Measurements from ENCODE around the gene KAT2A. TPM values are rescaled to one million over a fixed set of nuclear protein-coding genes. Genes with fewer than 3 reads are reported as not detected.
A peak's percentile ranks its signal among the peaks of the same experiment; 100 is the strongest.

The KAT2A gene
- total and polyA plus RNA-seq, 9 of the 15 experiments (the other 6 are each of a cell fraction or from before 2014, with no cell fraction given) = 1.5 to 80.4 (median 31.9) TPM

DNA sequence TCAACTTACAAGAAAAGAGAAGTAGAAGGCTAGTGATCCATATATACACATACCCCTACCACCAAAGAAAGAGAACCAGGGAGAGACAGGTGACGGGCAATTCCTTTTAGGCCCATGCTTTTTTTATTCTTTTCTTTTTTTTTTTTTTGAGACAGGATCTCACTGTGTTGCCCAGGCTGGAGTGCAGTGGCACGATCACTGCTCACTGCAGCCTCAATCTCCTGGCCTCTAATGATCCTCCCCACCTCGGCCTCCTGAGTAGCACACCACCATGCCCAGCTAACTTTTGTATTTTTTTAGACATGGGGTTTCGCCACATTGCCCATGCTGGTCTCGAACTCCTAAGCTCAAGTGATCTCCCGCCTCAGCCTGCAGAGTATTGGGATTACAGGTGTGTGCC is 6.2 kb upstream of the KAT2A start:
- WGBS (ENCODE audit: insufficient coverage, low coverage, missing lambda C conversion rate) = 95% methylated on average over 6 of the region's 6 CpGs
- no peak overlapping the region for H3K4me2 ChIP-seq (ENCODE audit: insufficient read depth, low read length)
- no peak overlapping the region for H3K27ac ChIP-seq (ENCODE audit: extremely low read depth, low read depth, low read length)
- no peaks in the 10 kb centered on the region for H3K9me3 ChIP-seq (replicated peaks; ENCODE audit: control insufficient read depth, insufficient read depth, low read depth, low read length)
- no peak overlapping the region for H2AFZ ChIP-seq (ENCODE audit: low read depth, low read length)
- no peaks in the 10 kb centered on the region for H3K9me1 ChIP-seq (ENCODE audit: control insufficient read depth, insufficient read depth, low read length)
- FAIRE-seq (no peak), ATAC-seq (no peak), DNase-seq (ENCODE audit: extremely low read depth in 1 of 4, low spot score in 3 of 4) (no peak)
- intact Hi-C loops (cut with micrococcal nuclease) = no loop called here
- TF ChIP-seq LARP7 (IDR thresholded peaks at IDR 0.05) = no peak
- peak; percentile 70 for TF ChIP-seq ZNF121 (CRISPR knock-in tag; conservative IDR thresholded peaks at IDR 0.05)
- in situ Hi-C loops (cut with MboI) = no loop called here
- CTCF ChIA-PET (ENCODE audit: low intra/inter-chr PET ratio) = interaction anchor here (0.6 kb wide), 1 partner anchor 25 kb away, joined by 3 read pairs; no protein-coding TSS in a partner anchor
- H3K4me1 ChIP-seq (replicated peaks in 1 of 2; ENCODE audit: control insufficient read depth in 2 of 2, insufficient read depth in 2 of 2, low read length in 2 of 2) = peaks cover 0 to 8% of the 10 kb centered on the region in 2 experiments; a peak in 2 of 5 replicates
- H4K20me1 ChIP-seq (replicated peaks; ENCODE audit: control insufficient read depth, insufficient read depth, low read length) = 0 out of 2 replicates have a peak, but pooled peaks cover 3% of the 10 kb centered on the region
- POLR2A ChIA-PET = interaction anchor here (1.9 kb wide), 1 partner anchor 11 kb away, joined by 6 read pairs; no protein-coding TSS in a partner anchor
- H3K27me3 ChIP-seq (ENCODE audit: control insufficient read depth in 2 of 2, insufficient read depth in 2 of 2, low read length in 2 of 2) = no peaks in the 10 kb centered on the region
- H3K79me2 ChIP-seq (ENCODE audit: control insufficient read depth, insufficient read depth, low read length) = peaks cover 19% of the 10 kb centered on the region; the same call in 2 of the 3 replicates
- BruUV-seq (replicated peaks) = no TSS peak
- H3K4me3 ChIP-seq = no peak overlapping the region
- no peak overlapping the region for H3K9ac ChIP-seq (ENCODE audit: insufficient read depth in 1 of 2, low read depth in 2 of 2, low read length in 2 of 2)
- H3K36me3 ChIP-seq (ENCODE audit: control insufficient read depth, insufficient read depth, low read length) = peaks cover 81% of the 10 kb centered on the region

GRCh38 chr17:42126836-42127235 is 5.7 kb upstream of the KAT2A start:
- peaks cover 0 to 14% of the 10 kb centered on the region in 2 experiments; a peak in 2 of 5 replicates for H3K4me1 ChIP-seq (replicated peaks in 1 of 2; ENCODE audit: control insufficient read depth in 2 of 2, insufficient read depth in 2 of 2, low read length in 2 of 2)
- peaks cover 76% of the 10 kb centered on the region for H3K36me3 ChIP-seq (ENCODE audit: control insufficient read depth, insufficient read depth, low read length)
- in situ Hi-C loops (cut with MboI) = no loop called here
- no peak overlapping the region for H3K9ac ChIP-seq (ENCODE audit: insufficient read depth in 1 of 2, low read depth in 2 of 2, low read length in 2 of 2)
- 73% methylated on average over 3 of the region's 3 CpGs for WGBS (ENCODE audit: insufficient coverage, low coverage, missing lambda C conversion rate)
- H3K27ac ChIP-seq (ENCODE audit: extremely low read depth, low read depth, low read length) = no peak overlapping the region
- ChIA-PET POLR2A (no interaction called here), CTCF (ENCODE audit: low intra/inter-chr PET ratio) (no interaction called here)
- no peak overlapping the region for H2AFZ ChIP-seq (ENCODE audit: low read depth, low read length)
- H3K4me2 ChIP-seq (ENCODE audit: insufficient read depth, low read length) = no peak overlapping the region
- 0 out of 2 replicates have a peak, but pooled peaks cover 2% of the 10 kb centered on the region for H4K20me1 ChIP-seq (replicated peaks; ENCODE audit: control insufficient read depth, insufficient read depth, low read length)
- ATAC-seq (no peak), DNase-seq (ENCODE audit: extremely low read depth in 1 of 4, low spot score in 3 of 4) (no peak), FAIRE-seq (no peak)
- H3K9me1 ChIP-seq (ENCODE audit: control insufficient read depth, insufficient read depth, low read length) = peaks cover 3% of the 10 kb centered on the region
- intact Hi-C loops (cut with micrococcal nuclease) = no loop called here
- no peaks in the 10 kb centered on the region for H3K27me3 ChIP-seq (ENCODE audit: control insufficient read depth in 2 of 2, insufficient read depth in 2 of 2, low read length in 2 of 2)
- no peak overlapping the region for H3K4me3 ChIP-seq
- BruUV-seq (replicated peaks) = no TSS peak
- H3K9me3 ChIP-seq (replicated peaks; ENCODE audit: control insufficient read depth, insufficient read depth, low read depth, low read length) = no peaks in the 10 kb centered on the region
- H3K79me2 ChIP-seq (ENCODE audit: control insufficient read depth, insufficient read depth, low read length) = peaks cover 13% of the 10 kb centered on the region; the same call in 2 of the 3 replicates
- TF ChIP-seq MYBL2 (IDR thresholded peaks at IDR 0.05; ENCODE audit: low read depth) (no peak), MYBL2 (CRISPR knock-in tag; IDR thresholded peaks at IDR 0.05; ENCODE audit: borderline replicate concordance) (no peak), ZNF134 (CRISPR knock-in tag; conservative IDR thresholded peaks at IDR 0.05) (no peak), E4F1 (CRISPR knock-in tag; IDR thresholded peaks at IDR 0.05; ENCODE audit: borderline replicate concordance) (no peak), E2F1 (CRISPR knock-in tag; IDR thresholded peaks at IDR 0.05) (no peak), NR3C1 (CRISPR knock-in tag; IDR thresholded peaks at IDR 0.05) (no peak), ERF (CRISPR knock-in tag; IDR thresholded peaks at IDR 0.05) (no peak), SMC3 (conservative IDR thresholded peaks at IDR 0.05; ENCODE audit: insufficient read depth, low read depth, low read length) (no peak), NCOA6 (IDR thresholded peaks at IDR 0.05) (no peak)
- TF ChIP-seq, protein P1, sequence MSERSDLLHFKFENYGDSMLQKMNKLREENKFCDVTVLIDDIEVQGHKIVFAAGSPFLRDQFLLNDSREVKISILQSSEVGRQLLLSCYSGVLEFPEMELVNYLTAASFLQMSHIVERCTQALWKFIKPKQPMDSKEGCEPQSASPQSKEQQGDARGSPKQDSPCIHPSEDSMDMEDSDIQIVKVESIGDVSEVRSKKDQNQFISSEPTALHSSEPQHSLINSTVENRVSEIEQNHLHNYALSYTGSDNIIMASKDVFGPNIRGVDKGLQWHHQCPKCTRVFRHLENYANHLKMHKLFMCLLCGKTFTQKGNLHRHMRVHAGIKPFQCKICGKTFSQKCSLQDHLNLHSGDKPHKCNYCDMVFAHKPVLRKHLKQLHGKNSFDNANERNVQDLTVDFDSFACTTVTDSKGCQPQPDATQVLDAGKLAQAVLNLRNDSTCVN (CRISPR knock-in tag; IDR thresholded peaks at IDR 0.05) = no peak
